ENCODE measurements around the gene KDM4D.
A peak's percentile ranks its signal among the peaks of the same experiment; 100 is the strongest.

KDM4D gene

DNA sequence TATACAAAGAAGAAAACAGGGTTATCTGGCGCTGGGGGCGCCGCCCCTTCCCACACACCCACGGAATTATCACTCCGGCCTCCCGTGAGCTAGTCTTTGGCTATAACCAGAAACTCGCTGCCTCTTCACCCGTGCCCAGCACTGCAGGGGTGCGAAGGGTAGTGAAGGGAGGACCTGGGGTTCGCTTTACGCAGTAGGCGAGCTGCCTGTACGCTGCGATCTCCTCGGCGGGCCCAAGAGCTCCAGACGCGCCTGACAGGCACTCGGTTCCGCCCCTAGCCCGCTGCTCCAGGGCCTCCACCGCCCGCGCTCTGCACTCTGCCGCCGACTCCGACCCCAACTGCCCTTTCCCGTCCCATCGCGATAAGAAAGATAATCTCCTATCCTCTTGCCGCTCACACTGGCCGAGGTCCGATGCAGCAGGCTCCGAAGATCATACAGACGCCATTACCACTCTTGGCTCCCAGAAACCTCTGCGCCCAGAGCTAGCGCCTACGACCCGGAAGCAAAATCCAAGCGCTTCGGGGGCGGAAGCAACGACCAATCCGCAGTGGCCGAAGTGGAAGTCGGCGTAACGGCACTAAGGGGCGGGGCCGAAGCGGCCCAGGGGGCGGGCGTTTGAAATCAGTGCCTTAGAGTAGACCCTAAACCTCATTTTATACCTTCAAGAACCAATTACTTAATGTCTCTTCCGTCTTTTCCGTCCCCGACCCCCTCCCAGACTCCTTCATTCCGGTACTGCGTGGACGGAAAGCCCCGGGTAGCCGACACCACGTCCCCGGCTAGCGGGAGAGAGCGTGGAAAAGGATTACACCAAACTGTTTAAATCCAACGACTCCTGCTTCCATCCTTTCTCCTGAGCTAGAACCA is at the start of gene KDM4D, which contains the start of gene CWC15:
Gene KDM4D, plus strand, starts transcription at position 611 of the 870 bp plus-strand sequence. CDS start 23,664 bp downstream, outside the sequence.
Gene CWC15, minus strand, starts transcription at position 458 of the 870 bp plus-strand sequence. CDS start 1,371 bp downstream, outside the sequence.
- TF ChIP-seq, protein P1, sequence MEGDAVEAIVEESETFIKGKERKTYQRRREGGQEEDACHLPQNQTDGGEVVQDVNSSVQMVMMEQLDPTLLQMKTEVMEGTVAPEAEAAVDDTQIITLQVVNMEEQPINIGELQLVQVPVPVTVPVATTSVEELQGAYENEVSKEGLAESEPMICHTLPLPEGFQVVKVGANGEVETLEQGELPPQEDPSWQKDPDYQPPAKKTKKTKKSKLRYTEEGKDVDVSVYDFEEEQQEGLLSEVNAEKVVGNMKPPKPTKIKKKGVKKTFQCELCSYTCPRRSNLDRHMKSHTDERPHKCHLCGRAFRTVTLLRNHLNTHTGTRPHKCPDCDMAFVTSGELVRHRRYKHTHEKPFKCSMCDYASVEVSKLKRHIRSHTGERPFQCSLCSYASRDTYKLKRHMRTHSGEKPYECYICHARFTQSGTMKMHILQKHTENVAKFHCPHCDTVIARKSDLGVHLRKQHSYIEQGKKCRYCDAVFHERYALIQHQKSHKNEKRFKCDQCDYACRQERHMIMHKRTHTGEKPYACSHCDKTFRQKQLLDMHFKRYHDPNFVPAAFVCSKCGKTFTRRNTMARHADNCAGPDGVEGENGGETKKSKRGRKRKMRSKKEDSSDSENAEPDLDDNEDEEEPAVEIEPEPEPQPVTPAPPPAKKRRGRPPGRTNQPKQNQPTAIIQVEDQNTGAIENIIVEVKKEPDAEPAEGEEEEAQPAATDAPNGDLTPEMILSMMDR (IDR thresholded peaks at IDR 0.05; ENCODE audit: low read depth, low read length), result no peak
- peak within 1 kb of the TSS; percentile 95 for H3K4me3 ChIP-seq (ENCODE audit: low read depth, low read length)

DNA sequence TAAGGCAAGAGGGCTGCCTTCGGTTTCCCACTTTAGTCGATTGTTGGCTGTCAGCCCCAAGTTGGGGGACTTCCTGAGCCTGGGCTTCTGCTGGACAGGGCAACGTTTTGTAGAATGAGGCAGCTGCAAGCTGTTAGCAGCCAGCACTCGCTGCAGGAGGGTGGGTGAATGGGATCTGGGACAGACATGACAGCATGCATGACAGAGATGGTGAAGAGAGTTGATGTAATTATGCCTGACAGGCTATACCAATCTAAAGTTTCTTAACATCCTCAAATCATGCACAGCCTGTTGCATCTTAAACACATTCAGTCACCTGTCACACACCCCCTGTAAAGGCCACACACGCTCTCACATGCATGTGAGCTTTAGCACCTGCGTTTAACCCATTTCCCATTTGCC is 49.3 kb upstream of the KDM4D start:
- TF ChIP-seq, protein P1 (IDR thresholded peaks at IDR 0.05; ENCODE audit: low read depth, low read length), result no peak
- H3K4me3 ChIP-seq (ENCODE audit: low read depth, low read length), result no peak overlapping the region

DNA sequence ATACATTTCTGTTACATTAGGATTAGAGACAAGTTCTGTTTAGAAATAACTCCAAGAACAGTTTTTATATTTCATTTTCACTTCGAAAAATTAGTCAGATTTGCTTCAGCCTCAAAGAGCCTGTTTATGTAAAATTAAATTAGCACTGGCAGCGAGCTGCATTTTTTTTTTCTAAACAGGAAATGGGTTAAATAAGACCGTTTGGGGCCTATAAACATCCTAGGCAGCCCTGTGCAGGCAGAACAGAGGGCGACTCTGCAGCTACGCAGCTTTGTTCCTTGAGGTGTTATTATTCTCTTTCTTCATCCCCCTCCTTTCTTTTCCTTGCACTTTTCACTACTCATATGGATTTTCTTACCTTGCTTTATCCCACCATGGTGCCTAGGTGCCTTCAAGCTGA is 48.9 kb upstream of the KDM4D start:
- H3K4me3 ChIP-seq (ENCODE audit: low read depth, low read length), result no peak overlapping the region
- TF ChIP-seq, protein P1 (IDR thresholded peaks at IDR 0.05; ENCODE audit: low read depth, low read length), result no peak

DNA sequence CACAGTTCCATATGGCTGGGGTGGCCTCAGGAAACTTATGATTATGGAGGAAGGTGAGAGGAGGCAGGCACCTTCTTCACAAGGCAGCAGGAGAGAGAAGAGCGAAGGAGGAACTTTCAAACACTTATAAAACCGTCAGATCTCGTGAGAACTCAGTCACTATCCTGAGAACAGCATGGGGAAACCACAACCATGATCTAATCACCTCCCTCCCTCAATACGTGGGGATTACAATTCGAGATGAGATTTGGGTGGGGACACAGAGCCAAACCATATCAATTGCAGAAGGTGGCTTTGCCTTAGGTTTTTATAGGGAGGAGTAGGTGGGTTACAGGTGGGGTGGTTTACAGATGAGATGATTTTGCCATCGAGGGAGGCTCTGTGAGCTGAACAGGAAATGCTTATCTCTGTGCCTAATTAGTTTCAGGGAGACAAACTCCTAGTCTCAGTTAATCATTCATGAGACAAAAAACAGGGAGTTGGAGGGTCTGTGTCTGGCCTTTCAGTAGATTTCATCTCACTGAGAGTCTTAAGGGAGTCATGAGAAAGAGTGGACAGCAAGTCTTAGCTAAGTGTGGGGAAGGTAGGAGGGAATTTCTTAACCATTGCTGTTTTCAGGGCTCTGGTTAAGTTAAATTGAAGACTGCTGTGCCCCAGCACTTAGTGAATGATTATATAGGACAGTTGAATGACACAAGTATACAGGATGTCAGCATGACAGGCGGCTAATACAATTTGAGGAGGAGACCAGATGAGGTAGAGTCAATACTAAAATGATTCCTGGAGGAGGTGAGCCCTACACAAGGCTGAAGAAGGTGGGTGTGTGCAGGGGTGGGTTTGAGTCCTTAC is 47.9 kb upstream of the KDM4D start:
- TF ChIP-seq, protein P1 (IDR thresholded peaks at IDR 0.05; ENCODE audit: low read depth, low read length), result no peak
- no peak overlapping the region for H3K4me3 ChIP-seq (ENCODE audit: low read depth, low read length)

DNA sequence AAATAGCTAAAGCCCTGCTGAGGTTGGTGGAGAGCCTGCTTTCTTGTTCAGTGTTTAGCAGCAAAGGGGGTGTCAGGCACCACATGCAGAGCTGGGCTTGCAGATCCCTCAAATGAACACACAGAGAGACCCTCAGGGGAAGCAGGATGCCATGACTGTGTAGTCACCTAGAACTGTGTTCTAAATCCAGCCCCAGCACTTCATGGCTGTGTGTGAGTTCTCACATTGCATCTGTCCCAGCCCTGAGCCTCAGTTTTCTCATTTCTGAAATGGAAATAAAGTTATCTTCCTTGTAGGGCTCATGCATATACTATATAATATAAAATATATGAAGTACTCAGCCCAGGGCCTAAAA is 47.3 kb upstream of the KDM4D start:
- TF ChIP-seq, protein P1 (IDR thresholded peaks at IDR 0.05; ENCODE audit: low read depth, low read length), result no peak

DNA sequence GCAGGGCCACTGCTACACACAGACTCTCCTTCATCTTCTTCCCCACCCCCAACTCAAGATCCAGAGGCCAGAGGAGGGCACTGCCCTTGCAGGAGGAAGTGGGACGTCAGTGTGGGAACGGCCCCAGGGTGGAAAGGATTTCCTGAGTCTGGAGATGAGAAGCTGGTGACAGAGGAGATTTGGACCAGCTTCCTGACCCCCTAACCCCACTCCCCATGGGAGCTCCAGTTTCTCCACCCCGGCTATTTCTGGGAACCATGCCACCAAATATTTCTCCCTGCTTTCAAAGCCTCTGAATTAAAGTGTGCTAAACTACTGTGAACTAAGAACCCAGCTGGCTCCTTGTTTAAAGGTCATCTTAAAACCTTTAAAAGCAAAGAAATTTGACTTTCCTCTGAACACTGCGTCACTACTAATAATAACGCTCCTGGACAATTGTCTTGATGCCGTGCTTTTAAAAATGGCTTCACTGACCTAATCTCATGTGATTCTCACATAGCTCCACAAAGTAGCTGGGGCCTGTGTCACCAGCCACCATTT is 46.7 kb upstream of the KDM4D start:
- TF ChIP-seq, protein P1 (IDR thresholded peaks at IDR 0.05; ENCODE audit: low read depth, low read length), result no peak
- H3K4me3 ChIP-seq (ENCODE audit: low read depth, low read length), result no peak overlapping the region

More for the DNA sequence above, 47.3 kb upstream of the KDM4D start:
- H3K4me3 ChIP-seq (ENCODE audit: low read depth, low read length), result no peak overlapping the region
